NCI-H446 (cell line): ENCODE measurements around the gene MKI67.

Experiments used
- DNase-seq, 2 experiments: peaks; one replicate each; lab custom pipeline; 2025; lab: John Stamatoyannopoulos, UW

Gene MKI67

GRCh38 chr10:128081222-128081621, 45.0 kb downstream of the MKI67 start:
- no peak for DNase-seq

GRCh38 chr10:128080641-128081040, 45.6 kb downstream of the MKI67 start:
- no peak for DNase-seq

- no peak for DNase-seq
Measured at GRCh38 chr10:128080231-128080630, 46.0 kb downstream of the MKI67 start.

DNA sequence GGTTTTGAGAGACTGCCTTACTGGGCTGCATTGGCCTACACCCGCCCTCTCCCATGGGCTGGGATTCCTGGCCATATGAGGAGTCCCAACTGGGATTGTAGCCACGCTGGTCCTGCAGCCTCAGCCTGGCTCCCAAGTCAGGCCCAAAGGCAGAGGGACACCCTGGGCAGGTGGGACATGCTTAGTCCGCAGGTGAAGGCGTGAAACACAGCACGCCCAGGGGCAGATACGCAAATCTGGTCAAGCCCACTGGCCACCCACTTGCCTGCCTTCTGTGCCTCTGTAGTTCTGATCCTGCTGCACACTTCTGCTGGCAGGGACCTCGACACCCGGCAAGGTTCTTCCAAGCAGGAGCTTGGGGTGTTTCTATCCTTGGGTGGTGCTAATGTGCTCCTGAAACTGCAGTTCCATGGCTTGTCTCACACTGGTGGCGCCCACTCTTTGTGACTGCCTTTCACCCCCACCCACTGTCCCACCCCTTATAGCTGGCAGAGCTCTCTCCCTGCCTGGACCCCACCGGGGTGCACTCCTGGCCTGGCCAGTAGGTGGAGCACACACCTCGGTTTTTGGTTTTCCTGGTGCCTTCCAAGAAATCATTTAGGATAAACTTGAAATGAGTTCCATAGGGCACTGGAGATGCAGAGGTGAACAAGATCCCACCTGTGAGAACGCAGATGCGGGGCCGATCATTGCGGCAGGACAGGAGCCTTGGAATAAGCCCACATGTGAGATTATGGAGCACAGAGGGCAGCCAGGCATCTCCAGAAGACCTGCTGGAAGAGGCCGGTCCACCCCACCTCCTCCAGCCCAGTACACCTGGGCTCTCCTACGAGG, 47.9 kb downstream of the MKI67 start:
- DNase-seq: peak in 1 of 2 experiments; percentile 17

- no peak for DNase-seq
Measured at GRCh38 chr10:128077155-128077875, 48.9 kb downstream of the MKI67 start.

DNA sequence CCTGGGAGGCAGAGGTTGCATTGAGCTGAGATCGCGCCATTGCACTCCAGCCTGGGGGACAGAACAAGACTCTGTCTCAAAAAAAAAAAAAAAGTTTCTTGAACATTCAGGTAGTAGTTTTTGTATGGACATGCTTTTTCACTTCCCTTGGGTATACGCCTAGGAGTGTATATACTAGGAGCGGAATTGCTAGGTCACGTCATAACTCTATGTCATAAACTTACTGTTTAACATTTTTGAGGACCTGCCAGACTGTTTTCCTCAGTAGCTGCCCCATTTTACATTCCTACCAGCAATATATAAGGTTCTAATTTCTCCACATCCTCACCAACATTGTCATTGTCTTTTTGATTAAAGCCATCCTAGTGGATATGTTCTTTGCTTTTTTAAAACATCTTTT, 51.6 kb downstream of the MKI67 start:
- no peak for DNase-seq

GRCh38 chr10:128073890-128074289, 52.3 kb downstream of the MKI67 start:
- DNase-seq: no peak

DNA sequence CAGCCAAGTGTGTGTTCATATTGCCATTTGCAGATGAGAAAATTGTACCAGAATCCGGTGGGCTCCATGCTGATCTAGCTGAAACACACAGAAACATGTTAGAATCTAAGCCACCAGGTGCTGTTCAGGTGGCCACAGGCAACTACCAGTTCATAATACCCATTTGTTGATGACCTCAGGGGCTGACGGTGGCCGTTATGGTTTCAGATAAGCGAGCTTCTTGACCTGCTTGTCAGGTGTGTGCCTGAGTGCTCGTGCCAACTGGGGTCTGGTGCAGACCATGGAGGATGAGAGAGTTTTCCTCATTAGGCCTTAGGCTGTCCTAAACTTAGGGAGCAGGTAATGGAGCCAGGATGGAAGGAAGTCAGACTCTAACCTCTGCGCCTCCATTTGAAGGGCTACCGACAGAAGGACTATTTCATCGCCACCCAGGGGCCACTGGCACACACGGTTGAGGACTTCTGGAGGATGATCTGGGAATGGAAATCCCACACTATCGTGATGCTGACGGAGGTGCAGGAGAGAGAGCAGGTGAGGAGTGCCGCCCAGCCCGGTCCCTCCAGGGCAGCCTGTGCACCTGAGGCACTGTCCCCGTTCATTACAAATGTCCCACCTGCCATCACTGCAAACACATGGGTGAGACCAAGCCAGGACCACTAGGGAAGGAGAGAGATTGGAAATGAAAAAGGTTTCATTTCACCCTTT, 53.1 kb downstream of the MKI67 start:
- no peak for DNase-seq

DNA sequence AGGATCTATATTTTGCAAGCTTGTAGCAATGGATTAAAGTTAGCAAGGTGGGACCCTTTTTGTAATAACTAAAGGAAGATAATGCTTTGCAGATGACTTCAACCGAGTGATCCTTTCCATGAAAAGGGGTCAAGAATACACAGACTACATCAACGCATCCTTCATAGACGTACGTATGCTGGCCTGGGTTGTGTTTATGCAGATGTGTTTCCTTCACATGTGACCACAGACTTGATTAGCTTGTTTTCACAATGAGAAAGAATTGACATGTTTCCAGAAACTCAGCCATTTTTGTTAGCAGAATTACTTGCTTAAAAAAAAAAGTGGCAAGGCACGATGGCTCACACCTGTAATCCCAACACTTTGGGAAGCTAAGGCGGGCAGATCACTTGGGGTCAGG, 54.2 kb downstream of the MKI67 start:
- no peak for DNase-seq

- no peak for DNase-seq
Measured at GRCh38 chr10:128071417-128071782, 54.8 kb downstream of the MKI67 start.

DNA sequence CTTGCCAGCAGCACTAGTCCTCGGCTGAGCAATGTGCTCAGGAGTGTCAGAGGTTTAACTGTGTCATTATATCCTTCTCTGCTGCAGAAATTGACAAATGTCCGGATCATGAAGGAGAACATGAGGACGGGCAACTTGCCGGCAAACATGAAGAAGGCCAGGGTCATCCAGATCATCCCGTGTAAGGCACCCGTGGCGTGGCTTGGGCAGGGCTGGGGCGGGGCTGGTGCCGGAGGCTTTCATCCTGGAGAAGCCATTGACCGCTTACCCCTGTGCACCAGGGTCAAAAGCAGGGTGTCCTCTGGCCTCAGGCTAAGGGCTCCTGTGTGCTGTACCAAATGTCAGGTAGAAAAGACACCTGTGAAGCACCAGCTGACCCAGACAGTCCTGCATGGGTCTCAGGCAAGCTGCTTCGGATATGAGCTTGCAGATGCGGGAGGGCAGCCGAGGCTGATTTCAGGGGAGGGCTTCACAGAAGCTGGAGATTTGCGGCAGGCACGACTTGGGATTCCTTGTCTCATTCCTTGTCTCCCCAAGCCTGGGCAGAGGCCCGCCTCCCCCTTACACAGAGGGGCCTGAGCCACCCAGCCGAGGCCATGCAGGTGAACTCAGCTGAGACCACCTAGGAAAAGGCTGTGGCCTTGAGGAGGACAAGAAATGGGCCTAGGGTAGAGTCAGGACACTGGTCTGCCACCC, 55.4 kb downstream of the MKI67 start:
- DNase-seq: no peak

GRCh38 chr10:128070161-128070560, 56.1 kb downstream of the MKI67 start:
- no peak for DNase-seq

DNA sequence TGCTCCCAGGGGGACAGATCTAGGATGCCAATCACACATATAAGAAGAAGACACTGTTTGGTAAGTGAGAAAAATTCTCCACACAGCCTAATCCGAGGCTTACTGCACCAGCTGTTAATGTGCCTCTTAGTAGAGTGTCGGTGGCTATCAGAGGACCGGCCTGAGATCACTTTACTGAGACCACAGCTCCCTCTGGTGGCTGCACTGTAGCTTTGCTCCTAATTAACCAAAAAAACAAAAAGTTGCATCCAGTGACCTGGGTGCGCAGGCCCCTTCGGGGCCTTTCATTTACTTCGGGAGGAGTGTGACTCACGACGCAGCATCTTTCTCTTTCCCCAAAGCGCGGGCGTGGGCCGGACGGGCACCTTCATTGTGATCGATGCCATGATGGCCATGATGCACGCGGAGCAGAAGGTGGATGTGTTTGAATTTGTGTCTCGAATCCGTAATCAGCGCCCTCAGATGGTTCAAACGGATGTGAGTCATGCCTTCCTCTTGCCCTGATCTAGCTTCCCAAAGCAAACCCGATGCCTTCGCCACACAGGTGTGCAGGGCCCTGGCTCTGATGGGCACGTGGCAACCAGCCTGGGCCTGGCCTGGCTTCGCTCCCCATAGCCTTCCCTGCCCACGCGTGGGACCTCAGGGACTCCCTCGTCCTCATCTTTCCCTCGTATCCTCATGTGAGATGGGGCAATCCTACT, 56.7 kb downstream of the MKI67 start:
- peak in 1 of 2 experiments; percentile 54 for DNase-seq

GRCh38 chr10:128068398-128069285, 57.6 kb downstream of the MKI67 start:
- DNase-seq: no peak

- no peak for DNase-seq
Measured at GRCh38 chr10:128067691-128068397, 58.4 kb downstream of the MKI67 start.

DNA sequence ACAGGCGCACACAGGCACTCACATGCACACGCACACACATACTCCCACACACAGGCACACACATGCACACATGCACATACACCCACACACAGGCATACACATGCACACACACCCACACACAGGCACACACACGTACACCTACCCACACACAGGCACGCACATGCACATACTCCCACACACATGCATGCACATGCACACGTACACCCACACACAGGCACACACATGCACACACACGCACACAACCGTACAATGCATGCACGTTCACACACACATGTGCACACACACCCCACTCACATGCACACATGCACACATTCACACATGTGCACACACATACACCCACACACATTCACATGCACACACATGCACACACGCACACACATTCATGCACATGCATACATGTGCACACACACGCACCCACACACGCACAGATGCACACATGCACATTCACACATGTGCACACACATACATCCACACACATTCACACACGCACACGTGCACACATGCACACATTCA, 59.3 kb downstream of the MKI67 start:
- DNase-seq: no peak

DNA sequence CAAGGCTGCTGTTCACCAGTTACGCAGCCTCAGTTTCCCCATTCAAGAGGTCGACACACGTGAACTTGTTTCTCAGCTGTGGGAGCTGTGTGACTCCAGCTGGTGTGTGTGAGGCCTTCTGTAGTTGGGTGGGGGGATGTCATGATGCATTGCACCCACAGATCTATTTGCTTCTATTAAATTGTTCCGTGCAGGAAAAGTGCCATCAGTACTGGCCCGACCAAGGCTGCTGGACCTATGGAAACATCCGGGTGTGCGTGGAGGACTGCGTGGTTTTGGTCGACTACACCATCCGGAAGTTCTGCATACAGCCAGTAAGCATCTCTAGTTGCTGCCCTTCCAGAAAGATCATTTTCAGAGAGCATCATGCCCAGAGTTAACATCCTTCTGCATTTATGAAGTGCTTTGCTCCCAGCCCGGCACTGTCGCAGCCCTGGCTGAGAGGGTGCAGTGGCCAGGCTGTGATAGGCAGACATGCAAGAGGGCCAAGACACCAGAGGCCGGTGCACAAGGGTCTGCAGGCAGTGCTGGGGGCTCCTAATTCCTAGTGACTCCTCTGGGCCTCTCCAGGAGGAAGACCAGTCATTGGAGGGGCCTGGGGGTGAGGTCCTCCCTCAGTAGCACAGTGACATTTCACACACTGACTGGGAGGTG, 60.2 kb downstream of the MKI67 start:
- no peak for DNase-seq

GRCh38 chr10:128064970-128065580, 61.1 kb downstream of the MKI67 start:
- DNase-seq: no peak
